ENCODE results near the gene PPM1H. TPM values are rescaled to one million over a fixed set of nuclear protein-coding genes. Genes with fewer than 3 reads are reported as not detected.
A peak's percentile ranks its signal among the peaks of the same experiment; 100 is the strongest.

Gene PPM1H
- polyA plus RNA-seq, 1 experiment: 2.3 TPM

GRCh38 chr12:62873826-62874448, 61.0 kb downstream of the PPM1H start:
- TF ChIP-seq CTCF (IDR thresholded peaks at IDR 0.05; ENCODE audit: insufficient read depth, low read depth, low read length): no peak
- Histone ChIP-seq H3K36me3 (ENCODE audit: control insufficient read depth, insufficient read depth, low read length) (no peaks in the 10 kb centered on the region), H3K27me3 (ENCODE audit: control insufficient read depth, insufficient read depth, low read length) (no peaks in the 10 kb centered on the region), H3K4me3 (ENCODE audit: low read depth, low read length) (no peak overlapping the region)
- POLR2A ChIA-PET: no interaction called here
- CTCF ChIA-PET: no interaction called here
- no peak for DNase-seq (ENCODE audit: low read depth)

- DNase-seq (ENCODE audit: low read depth): no peak
- H3K36me3 ChIP-seq (ENCODE audit: control insufficient read depth, insufficient read depth, low read length): no peaks in the 10 kb centered on the region
- no peaks in the 10 kb centered on the region for H3K27me3 ChIP-seq (ENCODE audit: control insufficient read depth, insufficient read depth, low read length)
- ChIA-PET POLR2A (no interaction called here), CTCF (no interaction called here)
- H3K4me3 ChIP-seq (ENCODE audit: low read depth, low read length): no peak overlapping the region
- no peak for TF ChIP-seq CTCF (IDR thresholded peaks at IDR 0.05; ENCODE audit: insufficient read depth, low read depth, low read length)
These were observed 61.7 kb downstream of the PPM1H start for GRCh38 chr12:62873116-62873825.

GRCh38 chr12:62868820-62869219, 66.1 kb downstream of the PPM1H start:
- DNase-seq (ENCODE audit: low read depth): no peak
- no peak overlapping the region for H3K4me3 ChIP-seq (ENCODE audit: low read depth, low read length)
- no peaks in the 10 kb centered on the region for H3K36me3 ChIP-seq (ENCODE audit: control insufficient read depth, insufficient read depth, low read length)
- CTCF ChIA-PET: no interaction called here
- no peaks in the 10 kb centered on the region for H3K27me3 ChIP-seq (ENCODE audit: control insufficient read depth, insufficient read depth, low read length)
- TF ChIP-seq CTCF (IDR thresholded peaks at IDR 0.05; ENCODE audit: insufficient read depth, low read depth, low read length): no peak
- POLR2A ChIA-PET: no interaction called here

- Histone ChIP-seq H3K27me3 (ENCODE audit: control insufficient read depth, insufficient read depth, low read length) (no peaks in the 10 kb centered on the region), H3K36me3 (ENCODE audit: control insufficient read depth, insufficient read depth, low read length) (no peaks in the 10 kb centered on the region), H3K4me3 (ENCODE audit: low read depth, low read length) (no peak overlapping the region)
- peak; percentile 44 for DNase-seq (ENCODE audit: low read depth)
- ChIA-PET CTCF (interaction anchor here (0.8 to 2.5 kb wide), 6 partner anchors 10 to 68 kb away, joined by 3 to 11 read pairs (median 4); partner anchors contain the start of gene PPM1H), POLR2A (interaction anchor here (1.5 to 2.4 kb wide), 2 partner anchors 9 to 18 kb away, joined by 11 to 19 read pairs; no protein-coding TSS in a partner anchor)
- no peak for TF ChIP-seq CTCF (IDR thresholded peaks at IDR 0.05; ENCODE audit: insufficient read depth, low read depth, low read length)
These were observed 68.4 kb downstream of the PPM1H start for GRCh38 chr12:62866451-62867082.

GRCh38 chr12:62865937-62866336, 69.0 kb downstream of the PPM1H start:
- ChIA-PET CTCF (interaction anchor here (0.9 to 2.5 kb wide), 5 partner anchors 10 to 204 kb away, joined by 3 to 11 read pairs (median 6); partner anchors contain the start of gene PPM1H), POLR2A (interaction anchor here (1.5 to 2.4 kb wide), 2 partner anchors 9 to 17 kb away, joined by 11 to 19 read pairs; no protein-coding TSS in a partner anchor)
- Histone ChIP-seq H3K4me3 (ENCODE audit: low read depth, low read length) (no peak overlapping the region), H3K36me3 (ENCODE audit: control insufficient read depth, insufficient read depth, low read length) (no peaks in the 10 kb centered on the region), H3K27me3 (ENCODE audit: control insufficient read depth, insufficient read depth, low read length) (no peaks in the 10 kb centered on the region)
- TF ChIP-seq CTCF (IDR thresholded peaks at IDR 0.05; ENCODE audit: insufficient read depth, low read depth, low read length): no peak
- no peak for DNase-seq (ENCODE audit: low read depth)

Data from BJ (cell line).